Uterine smooth muscle cell (primary cell): ENCODE data around the gene YIPF4. TPM values are rescaled to one million over a fixed set of nuclear protein-coding genes. Genes with fewer than 3 reads are reported as not detected.

ENCODE experiments used
- total RNA-seq: library from RNA; depleted of rRNA; stranded (reverse); fragments of >200 nt; gene quantifications from 2 replicates; pipeline ENCODE4 v1.2.3, GENCODE V29; 2014

Gene YIPF4
- 26.0 and 33.7 TPM in 2 replicates for total RNA-seq

GRCh38 chr2:32277674-32278477 lies at the start of gene YIPF4:
Gene YIPF4, plus strand, starts transcription at chr2:32277904. Its CDS starts 252 bp downstream, at chr2:32278156.

DNA sequence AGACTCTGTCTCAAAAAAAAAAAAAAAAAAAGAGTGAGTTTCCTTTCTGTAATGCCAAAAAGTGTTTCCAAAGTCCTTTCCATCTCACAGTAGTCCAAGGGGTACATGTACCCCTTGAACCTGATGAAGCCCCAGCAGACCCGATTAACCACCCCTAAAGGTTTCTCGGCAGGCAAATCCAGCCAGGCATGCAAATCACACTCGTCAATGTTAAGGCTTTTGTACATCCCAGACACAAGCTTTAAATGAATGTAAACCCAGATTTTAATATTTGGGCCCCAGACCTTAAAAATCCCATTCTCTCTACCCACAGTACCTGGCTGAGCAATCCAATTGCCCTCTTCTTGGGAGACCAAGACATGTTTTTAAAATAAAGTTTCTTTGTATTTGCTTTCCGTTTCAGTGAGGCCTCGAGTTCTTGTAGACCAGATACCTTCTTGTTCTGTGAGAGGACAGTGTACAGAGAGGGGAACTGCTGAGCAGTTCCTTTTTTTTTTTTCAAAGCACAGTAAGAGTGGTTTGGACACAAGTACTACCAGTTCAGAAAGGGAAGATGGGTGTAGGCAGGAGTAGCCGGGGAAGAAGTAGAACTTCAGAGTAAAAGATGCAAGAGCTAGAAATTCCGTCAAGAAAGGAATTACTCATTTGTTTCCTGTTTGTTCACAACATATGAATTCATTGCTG lies 13.1 kb upstream of the YIPF4 start, which contains the start of gene NLRC4:
TSS of gene NLRC4 (minus strand) at position 465 of the 684 bp plus-strand sequence. CDS start 8,111 bp downstream, outside the sequence.

GRCh38 chr2:32356681-32357317 lies 79.1 kb downstream of the YIPF4 start, which contains the start of gene BIRC6:
Gene BIRC6, plus strand, starts transcription at chr2:32357023. Its CDS starts 139 bp downstream, at chr2:32357162.

Other genes starting within 250 kb of the YIPF4 start
- gene DPY30, start 238.1 kb upstream of the YIPF4 start, total RNA-seq: 54.9 and 79.8 TPM in 2 replicates
- 16.6 and 25.4 TPM in 2 replicates for gene SPAST, start 214.3 kb upstream of the YIPF4 start, total RNA-seq
- 23.7 and 25.9 TPM in 2 replicates for gene SLC30A6, start 112.0 kb upstream of the YIPF4 start, total RNA-seq
- gene NLRC4, start 13.0 kb upstream of the YIPF4 start, total RNA-seq: not detected in 2 replicates
- gene BIRC6, start 79.1 kb downstream of the YIPF4 start, total RNA-seq: 171 and 206 TPM in 2 replicates